Activated CD8-positive, alpha-beta memory T cell treated with anti-CD3 and anti-CD28 coated beads, Interleukin-2, amount 50 U/mL, for 1 hour (primary cell): ENCODE data around the gene SH3YL1.

Source experiments
- DNase-seq: peaks from one replicate; pipeline ENCODE4 v3.0.0-alpha.2; 2020; ENCODE audit errors: extremely low read depth

Gene SH3YL1

GRCh38 chr2:258933-259332 is 4.9 kb downstream of the SH3YL1 start:
- DNase-seq = no peak

- no peak for DNase-seq
Observed at GRCh38 chr2:257842-258241, 6.0 kb downstream of the SH3YL1 start.

GRCh38 chr2:257429-257828 is 6.4 kb downstream of the SH3YL1 start:
- no peak for DNase-seq

- no peak for DNase-seq
Observed at GRCh38 chr2:256094-256493, 7.7 kb downstream of the SH3YL1 start.

- no peak for DNase-seq
Observed at GRCh38 chr2:255195-255594, 8.6 kb downstream of the SH3YL1 start.

- DNase-seq = no peak
Observed at GRCh38 chr2:254241-254640, 9.6 kb downstream of the SH3YL1 start.

GRCh38 chr2:253202-253638 is 10.6 kb downstream of the SH3YL1 start:
- no peak for DNase-seq

- DNase-seq = no peak
Observed at GRCh38 chr2:252001-252602, 11.7 kb downstream of the SH3YL1 start.

- DNase-seq = no peak
Observed at GRCh38 chr2:249538-250042, 14.2 kb downstream of the SH3YL1 start.

- no peak for DNase-seq
Observed at GRCh38 chr2:248724-249123, 15.1 kb downstream of the SH3YL1 start.

- peak; percentile 4 for DNase-seq
Observed at GRCh38 chr2:246489-247144, 17.2 kb downstream of the SH3YL1 start.

GRCh38 chr2:244547-244946 is 19.3 kb downstream of the SH3YL1 start:
- no peak for DNase-seq

- no peak for DNase-seq
Observed at GRCh38 chr2:238869-239268, 25.0 kb downstream of the SH3YL1 start.

- no peak for DNase-seq
Observed at GRCh38 chr2:238431-238830, 25.4 kb downstream of the SH3YL1 start.

- no peak for DNase-seq
Observed at GRCh38 chr2:237878-238277, 26.0 kb downstream of the SH3YL1 start.

GRCh38 chr2:236993-237539 is 26.8 kb downstream of the SH3YL1 start:
- no peak for DNase-seq

GRCh38 chr2:234421-234820 is 29.4 kb downstream of the SH3YL1 start:
- no peak for DNase-seq

GRCh38 chr2:233030-233429 is 30.8 kb downstream of the SH3YL1 start:
- no peak for DNase-seq

GRCh38 chr2:231521-232185 is 32.2 kb downstream of the SH3YL1 start:
- no peak for DNase-seq

- DNase-seq = no peak
Observed at GRCh38 chr2:228518-229278, 35.1 kb downstream of the SH3YL1 start.

GRCh38 chr2:228115-228514 is 35.7 kb downstream of the SH3YL1 start:
- no peak for DNase-seq
